ENCODE results near the gene KCNA3.

Gene KCNA3

GRCh38 chr1:110648417-110648816 is 26.3 kb downstream of the KCNA3 start:
- no peak overlapping the region for H3K27ac ChIP-seq
- TF ChIP-seq, protein P1, sequence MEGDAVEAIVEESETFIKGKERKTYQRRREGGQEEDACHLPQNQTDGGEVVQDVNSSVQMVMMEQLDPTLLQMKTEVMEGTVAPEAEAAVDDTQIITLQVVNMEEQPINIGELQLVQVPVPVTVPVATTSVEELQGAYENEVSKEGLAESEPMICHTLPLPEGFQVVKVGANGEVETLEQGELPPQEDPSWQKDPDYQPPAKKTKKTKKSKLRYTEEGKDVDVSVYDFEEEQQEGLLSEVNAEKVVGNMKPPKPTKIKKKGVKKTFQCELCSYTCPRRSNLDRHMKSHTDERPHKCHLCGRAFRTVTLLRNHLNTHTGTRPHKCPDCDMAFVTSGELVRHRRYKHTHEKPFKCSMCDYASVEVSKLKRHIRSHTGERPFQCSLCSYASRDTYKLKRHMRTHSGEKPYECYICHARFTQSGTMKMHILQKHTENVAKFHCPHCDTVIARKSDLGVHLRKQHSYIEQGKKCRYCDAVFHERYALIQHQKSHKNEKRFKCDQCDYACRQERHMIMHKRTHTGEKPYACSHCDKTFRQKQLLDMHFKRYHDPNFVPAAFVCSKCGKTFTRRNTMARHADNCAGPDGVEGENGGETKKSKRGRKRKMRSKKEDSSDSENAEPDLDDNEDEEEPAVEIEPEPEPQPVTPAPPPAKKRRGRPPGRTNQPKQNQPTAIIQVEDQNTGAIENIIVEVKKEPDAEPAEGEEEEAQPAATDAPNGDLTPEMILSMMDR (IDR thresholded peaks at IDR 0.05) = no peak
- TF ChIP-seq ZFX (IDR thresholded peaks at IDR 0.05; ENCODE audit: borderline replicate concordance) = no peak

- TF ChIP-seq, protein P1 (IDR thresholded peaks at IDR 0.05) = no peak
- no peak for TF ChIP-seq ZFX (IDR thresholded peaks at IDR 0.05; ENCODE audit: borderline replicate concordance)
- no peak overlapping the region for H3K27ac ChIP-seq
Observed at GRCh38 chr1:110647254-110647891, 27.4 kb downstream of the KCNA3 start.

- TF ChIP-seq, protein P1 (IDR thresholded peaks at IDR 0.05) = no peak
- no peak for TF ChIP-seq ZFX (IDR thresholded peaks at IDR 0.05; ENCODE audit: borderline replicate concordance)
- H3K27ac ChIP-seq = no peak overlapping the region
Observed at GRCh38 chr1:110645821-110646735, 28.7 kb downstream of the KCNA3 start.

GRCh38 chr1:110645211-110645610 is 29.5 kb downstream of the KCNA3 start:
- TF ChIP-seq, protein P1 (IDR thresholded peaks at IDR 0.05) = no peak
- no peak for TF ChIP-seq ZFX (IDR thresholded peaks at IDR 0.05; ENCODE audit: borderline replicate concordance)
- H3K27ac ChIP-seq = no peak overlapping the region

DNA sequence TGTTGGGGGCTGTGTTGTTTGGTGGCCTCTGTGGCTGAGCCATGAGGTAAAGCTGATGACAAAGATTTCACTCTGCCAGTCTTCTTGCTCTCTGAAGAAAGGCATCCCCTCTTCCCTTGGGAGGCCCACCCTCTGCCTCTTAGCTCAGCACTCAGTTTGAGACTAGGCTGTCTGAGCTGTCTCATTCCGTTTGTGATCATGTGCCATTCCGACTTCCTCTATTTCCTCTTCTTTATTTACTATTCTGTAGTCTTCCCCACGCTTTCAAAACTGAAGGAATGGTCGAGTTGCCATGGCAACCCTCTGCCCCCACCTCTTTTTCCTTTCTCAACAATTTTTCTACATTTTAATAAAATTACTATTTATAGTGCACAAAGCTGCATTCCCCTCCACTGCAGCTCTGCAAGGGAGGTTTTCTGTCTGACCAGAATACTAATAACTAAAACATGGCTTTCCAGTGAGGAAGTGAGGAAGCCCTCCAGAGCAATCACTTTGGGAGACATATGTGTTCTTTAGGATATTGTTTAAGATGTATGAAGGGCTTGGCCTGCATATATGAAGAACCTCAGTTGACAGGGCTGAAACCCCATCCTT is 30.8 kb downstream of the KCNA3 start:
- no peak for TF ChIP-seq ZFX (IDR thresholded peaks at IDR 0.05; ENCODE audit: borderline replicate concordance)
- TF ChIP-seq, protein P1 (IDR thresholded peaks at IDR 0.05) = no peak
- H3K27ac ChIP-seq = no peak overlapping the region

DNA sequence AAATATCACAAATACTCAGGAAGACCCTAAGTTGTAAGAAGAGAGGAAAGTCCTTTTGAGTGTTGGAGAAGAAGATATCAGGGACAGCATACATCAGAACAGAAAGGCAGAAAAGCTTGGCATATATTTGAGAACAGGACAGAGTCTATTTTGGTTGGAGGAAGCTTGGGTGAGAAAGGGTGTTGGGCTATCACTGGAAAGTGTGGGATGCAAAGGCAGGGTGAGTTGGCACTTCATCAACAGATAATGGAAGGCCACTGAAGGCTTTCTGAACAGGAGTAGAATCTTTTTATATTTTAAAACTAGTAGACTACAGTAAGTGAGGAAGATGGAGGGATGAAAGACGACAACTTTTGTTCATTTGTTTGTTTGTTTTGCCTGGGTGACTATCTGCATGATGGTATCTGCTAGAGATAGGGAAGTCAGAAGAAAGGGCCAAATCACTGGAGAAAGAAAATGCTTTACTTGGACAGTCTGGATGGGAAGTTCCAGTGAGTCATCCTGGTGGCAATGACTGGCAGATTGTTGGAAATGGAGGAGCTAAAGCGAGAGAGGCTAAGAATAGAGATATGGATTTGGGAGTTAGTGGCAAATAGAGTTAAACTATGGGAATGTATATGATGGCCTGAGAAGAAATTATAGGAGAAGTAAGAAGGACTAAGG is 34.9 kb downstream of the KCNA3 start:
- no peak overlapping the region for H3K27ac ChIP-seq
- TF ChIP-seq, protein P1 (IDR thresholded peaks at IDR 0.05) = no peak
- no peak for TF ChIP-seq ZFX (IDR thresholded peaks at IDR 0.05; ENCODE audit: borderline replicate concordance)

Measured in 22Rv1 (cell line).